Left ventricle myocardium superior (tissue), 1 donor: ENCODE results near the gene IQSEC1. TPM values are rescaled to one million over a fixed set of nuclear protein-coding genes. Genes with fewer than 3 reads are reported as not detected.

Experiments
- ATAC-seq: fragments of 200-7000 bp; cut with Tn5 transposase; one replicate; pipeline ENCODE4 v1.9.1; 2020; ENCODE audit warnings: mild to moderate bottlenecking, moderate library complexity
- DNase-seq: peaks from one replicate; pipeline ENCODE4 v3.0.0-alpha.2; 2020
- intact Hi-C: fragments of 100-400 bp; cut with micrococcal nuclease; formaldehyde crosslinking; loops from one replicate; pipeline ENCODE4 v1.11.0; 2022
- total RNA-seq: library from RNA; stranded (reverse); fragmentation: NEBNext Ultra II Directional; extraction: Animal tissue kit (Norgen Biotek cat#: 25700); gene quantifications from one replicate; pipeline ENCODE4 v1.2.1, GENCODE V29; 2021
- donor health status: DM: no; HTN: yes; CAD: no; lungs with severe emphysema.

IQSEC1 gene
- total RNA-seq, 1 donor from 2014 or later = 95.1 TPM

DNA sequence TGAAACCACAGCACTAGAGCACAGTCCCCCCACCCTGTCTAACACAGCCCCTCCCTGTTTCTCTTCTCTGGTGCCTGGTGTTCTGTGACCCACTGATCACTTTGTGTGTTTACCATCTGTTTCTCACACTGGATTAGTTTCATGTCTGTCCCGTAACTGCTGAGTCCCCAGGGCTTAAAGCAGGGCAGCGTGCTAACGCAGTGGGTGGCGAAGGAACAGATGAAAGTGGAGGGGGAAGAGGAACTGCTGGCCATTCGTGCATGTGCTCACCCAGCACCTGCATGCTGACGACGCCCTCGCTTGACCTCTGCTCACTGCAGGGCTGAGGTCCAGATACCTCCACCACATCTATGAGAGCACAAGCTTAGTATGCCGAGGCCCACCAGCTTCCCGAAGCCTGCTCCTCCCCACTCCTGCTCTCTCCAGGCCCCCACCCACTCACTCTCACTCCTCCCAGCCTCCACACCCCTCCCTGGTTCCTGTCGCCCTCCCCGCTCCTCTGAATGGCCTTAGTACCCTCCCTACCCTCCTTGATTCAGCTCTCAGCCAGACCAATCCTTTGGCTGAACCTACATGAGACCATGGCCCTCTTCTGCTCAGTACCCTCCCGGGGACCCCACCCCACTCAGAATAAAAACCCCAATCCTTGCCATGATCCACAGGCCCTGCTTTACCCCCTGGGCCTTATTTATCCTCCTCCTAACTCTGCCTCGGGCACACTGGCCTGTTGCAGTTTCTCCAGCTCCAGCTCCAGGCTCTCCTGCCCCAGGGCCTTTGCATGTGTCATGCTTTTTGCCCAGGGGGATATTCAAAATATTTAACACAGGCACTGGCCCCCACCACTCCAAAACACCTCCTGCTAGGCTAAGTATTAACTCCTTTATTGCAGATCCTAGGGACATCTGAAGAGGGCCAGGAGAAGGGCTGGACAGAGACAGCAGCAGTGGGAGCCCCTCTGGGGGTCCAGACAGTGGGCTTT lies 15.1 kb upstream of the IQSEC1 start:
- ATAC-seq (no peak), DNase-seq (no peak)
- intact Hi-C loops = no loop called here

- intact Hi-C loops = no loop called here
- ATAC-seq (no peak), DNase-seq (no peak)
Measured at GRCh38 chr3:13087320-13087990, 14.2 kb upstream of the IQSEC1 start.

GRCh38 chr3:13086531-13086981 lies 13.3 kb upstream of the IQSEC1 start:
- no peak for ATAC-seq
- intact Hi-C loops = no loop called here
- no peak for DNase-seq

GRCh38 chr3:13085846-13086179 lies 12.6 kb upstream of the IQSEC1 start:
- ATAC-seq (no peak), DNase-seq (no peak)
- intact Hi-C loops = no loop called here

- DNase-seq (no peak), ATAC-seq (no peak)
- intact Hi-C loops = no loop called here
Measured at GRCh38 chr3:13085081-13085845, 12.0 kb upstream of the IQSEC1 start.

- no peak for DNase-seq
- no peak for ATAC-seq
- intact Hi-C loops = no loop called here
Measured at GRCh38 chr3:13083898-13084297, 10.7 kb upstream of the IQSEC1 start.

GRCh38 chr3:13083254-13083653 lies 10.0 kb upstream of the IQSEC1 start:
- ATAC-seq = no peak
- no peak for DNase-seq
- intact Hi-C loops = no loop called here

GRCh38 chr3:13082677-13083076 lies 9.4 kb upstream of the IQSEC1 start:
- DNase-seq (no peak), ATAC-seq (peak; percentile 3)
- intact Hi-C loops = no loop called here

GRCh38 chr3:13081603-13082360 lies 8.6 kb upstream of the IQSEC1 start:
- ATAC-seq (peak; percentile 74), DNase-seq (peak; percentile 65)
- intact Hi-C loops = no loop called here

DNA sequence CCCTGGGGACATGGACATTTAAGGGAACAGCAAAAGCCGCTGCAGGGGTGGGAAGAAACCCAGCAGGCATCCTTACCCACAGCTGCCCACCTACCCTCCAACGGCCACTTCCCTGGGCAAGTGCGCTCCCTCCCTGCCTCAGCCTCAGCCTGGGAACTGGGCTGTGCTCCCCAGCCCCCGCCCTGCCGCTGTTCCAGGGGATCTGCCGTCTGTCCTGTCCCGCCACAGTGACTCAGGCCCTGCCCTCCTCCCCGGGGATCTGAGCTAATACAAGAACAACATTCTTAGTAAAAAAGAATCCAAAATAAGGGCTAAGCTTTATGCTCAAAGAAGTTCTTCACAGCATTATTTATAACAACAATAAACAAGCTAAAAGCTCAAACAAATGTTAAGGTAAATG lies 7.4 kb upstream of the IQSEC1 start:
- peak; percentile 55 for ATAC-seq
- intact Hi-C loops = no loop called here
- DNase-seq = peak; percentile 83

DNA sequence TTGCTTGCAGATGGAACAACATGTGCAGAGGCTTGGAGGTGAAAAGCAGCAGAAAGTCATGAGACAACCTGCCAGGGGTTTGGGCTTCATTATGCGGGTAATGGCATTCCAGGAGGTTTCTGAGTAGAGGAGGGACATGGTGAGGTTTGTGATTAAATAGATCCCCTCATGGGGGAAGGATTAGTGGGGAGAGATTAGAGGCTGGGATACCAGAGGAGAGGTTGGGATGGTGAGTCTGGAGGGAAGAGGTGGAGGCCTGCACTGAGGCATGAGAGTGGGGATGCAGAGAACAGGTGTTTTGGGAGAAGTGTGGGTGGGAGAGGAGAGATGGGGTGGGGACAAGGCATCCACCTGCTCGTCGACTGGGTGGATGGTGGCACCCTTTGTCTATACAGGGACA lies 6.8 kb upstream of the IQSEC1 start:
- DNase-seq = no peak
- no peak for ATAC-seq
- intact Hi-C loops = no loop called here

GRCh38 chr3:13079510-13079909 lies 6.3 kb upstream of the IQSEC1 start:
- ATAC-seq = no peak
- intact Hi-C loops = no loop called here
- no peak for DNase-seq

DNA sequence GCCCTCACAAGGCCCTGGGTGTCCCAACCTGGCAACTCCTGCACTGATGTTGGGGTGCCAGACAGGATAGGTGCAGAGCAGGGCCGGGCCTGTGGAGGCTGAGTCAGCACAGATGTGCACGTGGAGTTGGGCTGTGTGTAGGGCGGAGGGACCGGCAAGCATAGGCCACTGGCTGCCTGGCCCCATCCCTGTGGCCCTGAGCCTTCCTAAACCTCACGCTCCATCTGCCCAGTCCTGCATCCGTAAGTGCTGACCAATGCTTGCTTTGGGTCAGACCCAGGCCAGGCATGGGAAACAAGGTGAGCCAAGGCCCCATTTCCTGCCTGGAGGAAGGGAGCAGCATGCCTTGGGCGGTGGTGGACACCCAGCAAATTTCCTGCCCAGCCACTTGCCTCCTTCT lies 5.8 kb upstream of the IQSEC1 start:
- intact Hi-C loops = no loop called here
- DNase-seq (no peak), ATAC-seq (no peak)

DNA sequence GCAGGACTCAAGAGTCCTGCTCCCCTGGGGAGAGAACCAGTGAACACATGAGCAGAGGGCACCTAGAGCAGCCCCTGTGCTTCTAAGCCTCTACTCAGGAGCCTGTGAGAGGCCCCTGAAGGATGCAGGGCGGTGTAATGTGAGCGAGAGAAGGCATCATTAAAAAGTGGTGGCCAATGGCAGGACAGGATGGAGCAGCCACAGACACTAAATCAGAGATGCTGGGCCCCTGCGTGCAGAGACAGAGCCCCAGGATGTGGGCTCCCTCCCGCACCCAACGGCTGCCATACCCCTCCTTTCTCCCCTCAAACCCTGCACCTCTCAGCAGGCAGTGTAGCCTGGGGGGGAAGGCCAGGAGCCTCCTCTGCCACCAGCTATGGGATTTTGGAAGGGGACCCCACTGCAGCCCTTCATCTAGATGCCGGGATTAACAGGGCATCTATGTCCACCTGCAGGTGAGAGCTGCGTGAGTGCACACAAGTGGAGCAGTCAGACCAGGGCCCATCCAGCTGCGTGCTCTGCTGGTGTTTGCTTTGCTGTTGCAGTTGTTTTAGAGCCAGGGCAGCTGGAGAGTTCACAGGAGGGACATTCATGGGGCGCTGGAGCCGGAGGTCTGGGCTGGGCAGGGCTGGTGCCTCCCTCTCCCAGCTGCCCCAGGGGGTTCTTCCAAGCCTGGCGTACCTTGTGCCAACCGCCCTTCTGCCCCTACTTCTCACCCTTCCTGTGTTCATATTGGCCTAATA lies 5.1 kb upstream of the IQSEC1 start:
- intact Hi-C loops = no loop called here
- ATAC-seq = no peak
- no peak for DNase-seq

DNA sequence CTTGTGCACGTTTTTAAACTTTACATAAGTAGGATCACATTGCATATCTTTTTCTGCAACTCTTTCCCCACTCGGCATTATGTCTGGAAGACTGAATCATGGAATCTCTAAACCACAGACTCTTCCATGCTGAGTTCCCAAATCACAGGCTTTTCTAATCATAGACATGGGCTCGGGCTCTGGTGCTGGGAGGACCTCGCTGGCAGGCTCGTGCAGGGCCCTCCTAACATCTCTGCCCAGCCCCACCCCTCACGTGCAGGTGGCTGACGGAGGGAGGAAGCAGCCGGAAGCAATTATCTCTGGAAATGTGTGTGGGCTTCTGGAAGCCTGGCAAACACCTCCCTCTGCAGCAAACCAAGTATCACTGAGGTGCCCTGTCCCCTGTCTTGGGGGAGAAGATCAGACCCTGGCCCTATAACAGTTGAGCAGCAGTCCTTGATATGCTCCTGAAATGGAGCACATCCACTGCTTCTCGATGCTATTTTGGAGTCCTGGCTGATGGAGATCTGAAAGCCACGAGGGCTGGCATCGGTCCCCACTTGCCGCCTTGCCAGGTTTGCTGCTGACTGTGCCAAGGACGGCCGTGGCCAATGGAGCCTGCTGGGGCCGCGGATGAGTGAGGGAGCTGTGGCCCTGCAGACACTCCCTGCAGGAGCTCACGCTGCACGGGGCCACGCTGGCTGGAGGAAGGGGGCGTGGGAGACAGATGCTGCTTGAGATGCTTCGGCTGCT lies 4.4 kb upstream of the IQSEC1 start:
- peak; percentile 88 for DNase-seq
- intact Hi-C loops = no loop called here
- peak; percentile 63 for ATAC-seq

- ATAC-seq (no peak), DNase-seq (no peak)
- intact Hi-C loops = no loop called here
Measured at GRCh38 chr3:13075986-13076654, 2.9 kb upstream of the IQSEC1 start.

DNA sequence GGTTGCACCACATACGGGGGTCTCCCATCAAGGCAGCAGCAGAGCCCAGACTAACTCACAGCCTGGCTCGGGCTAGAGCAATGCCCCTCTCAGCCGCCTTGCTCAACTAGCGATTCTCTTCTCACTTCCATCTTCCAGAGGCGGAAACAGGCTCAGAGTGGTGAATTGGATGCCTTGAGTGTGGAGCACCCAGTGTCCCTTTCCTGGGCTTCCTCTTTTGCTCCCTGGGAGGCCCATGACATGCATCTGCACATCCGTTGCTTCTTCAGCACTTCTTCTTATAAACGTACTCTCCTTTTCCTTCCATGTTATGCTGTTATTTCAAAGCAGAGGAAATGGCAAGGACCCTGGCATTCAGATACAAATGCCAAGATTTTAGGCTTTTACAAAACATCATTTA lies 2.1 kb upstream of the IQSEC1 start:
- no peak for DNase-seq
- ATAC-seq = no peak
- intact Hi-C loops = no loop called here
